AG04450 (cell line): Measurements from ENCODE around the gene VSTM4. TPM values are rescaled to one million over a fixed set of nuclear protein-coding genes. Genes with fewer than 3 reads are reported as not detected.

Source experiments
- CTCF ChIA-PET: fragments of 300-600, 350-600 bp; formaldehyde crosslinking; extraction: SDS; loops from one replicate; lab custom pipeline; 2022; ENCODE audit warnings: antibody characterized with exemption, inconsistent platforms; lab: Charles Lee
- POLR2A ChIA-PET: fragments of 350-600 bp; formaldehyde crosslinking; extraction: SDS; loops from one replicate; lab custom pipeline; 2021; ENCODE audit warnings: antibody characterized with exemption, inconsistent platforms; lab: Yijun Ruan, JAX
- DNase-seq: peaks from one replicate; pipeline ENCODE4 v3.0.0-alpha.2; 2011; ENCODE audit warnings: low read depth, low spot score
- H3K27ac ChIP-seq: one replicate; pipeline ENCODE4 v1.5.1; 2012; ENCODE audit warnings: low read depth, low read length, control low read depth
- H3K27me3 ChIP-seq: one replicate; pipeline ENCODE4 v1.6.0; 2012; ENCODE audit warnings: low read length; ENCODE audit not compliant: control insufficient read depth, insufficient read depth
- H3K4me3 ChIP-seq: 2 replicates; pipeline ENCODE4 v1.5.1; 2011; ENCODE audit warnings: mild to moderate bottlenecking, low read depth, low read length, control low read depth
- H3K9me3 ChIP-seq: 2 replicates; pipeline ENCODE4 v1.5.1; 2012; ENCODE audit warnings: low read length; ENCODE audit not compliant: control insufficient read depth, insufficient read depth
- polyA plus RNA-seq: library from polyadenylated mRNA; depleted of rRNA; stranded (reverse); fragments of >200 nt; gene quantifications from 2 replicates; pipeline ENCODE4 v1.2.3, GENCODE V29; 2011
- TF ChIP-seq, protein P1 (sequence below): IDR thresholded peaks from 2 replicates; pipeline ENCODE4 v1.5.1; 2011; ENCODE audit warnings: low read depth, low read length, control low read depth, inconsistent platforms

The VSTM4 gene
- polyA plus RNA-seq, 1 experiment = 3.6 TPM

DNA sequence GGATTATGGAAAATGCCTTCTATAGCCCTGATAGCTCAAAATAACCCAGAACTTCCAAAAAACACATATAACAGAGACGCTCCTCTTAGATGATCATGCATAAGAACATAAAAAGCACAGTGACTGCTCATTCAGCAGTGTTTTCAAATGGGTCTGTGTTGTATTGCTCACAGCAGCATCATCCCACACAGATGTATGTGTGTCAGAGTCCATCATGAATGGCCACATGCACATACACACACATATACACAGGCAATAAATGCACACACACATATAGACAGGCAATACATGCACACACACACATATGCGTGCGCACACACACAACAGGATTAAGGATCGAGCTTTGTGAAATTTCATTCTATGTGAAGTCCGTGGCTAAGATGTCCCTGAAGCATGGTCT, 46.7 kb upstream of the VSTM4 start:
- POLR2A ChIA-PET = interaction anchor here (1.3 kb wide), 1 partner anchor 18 kb away, joined by 4 read pairs; no protein-coding TSS in a partner anchor
- Histone ChIP-seq H3K27ac (no peak overlapping the region), H3K9me3 (no peaks in the 10 kb centered on the region; the same call in 1 of the 2 replicates), H3K4me3 (no peak overlapping the region), H3K27me3 (no peaks in the 10 kb centered on the region)
- CTCF ChIA-PET = interaction anchor here (0.6 to 5.8 kb wide), 23 partner anchors 10 to 504 kb away, joined by 3 to 34 read pairs (median 5); no protein-coding TSS in a partner anchor
- no peak for DNase-seq
- TF ChIP-seq, protein P1, sequence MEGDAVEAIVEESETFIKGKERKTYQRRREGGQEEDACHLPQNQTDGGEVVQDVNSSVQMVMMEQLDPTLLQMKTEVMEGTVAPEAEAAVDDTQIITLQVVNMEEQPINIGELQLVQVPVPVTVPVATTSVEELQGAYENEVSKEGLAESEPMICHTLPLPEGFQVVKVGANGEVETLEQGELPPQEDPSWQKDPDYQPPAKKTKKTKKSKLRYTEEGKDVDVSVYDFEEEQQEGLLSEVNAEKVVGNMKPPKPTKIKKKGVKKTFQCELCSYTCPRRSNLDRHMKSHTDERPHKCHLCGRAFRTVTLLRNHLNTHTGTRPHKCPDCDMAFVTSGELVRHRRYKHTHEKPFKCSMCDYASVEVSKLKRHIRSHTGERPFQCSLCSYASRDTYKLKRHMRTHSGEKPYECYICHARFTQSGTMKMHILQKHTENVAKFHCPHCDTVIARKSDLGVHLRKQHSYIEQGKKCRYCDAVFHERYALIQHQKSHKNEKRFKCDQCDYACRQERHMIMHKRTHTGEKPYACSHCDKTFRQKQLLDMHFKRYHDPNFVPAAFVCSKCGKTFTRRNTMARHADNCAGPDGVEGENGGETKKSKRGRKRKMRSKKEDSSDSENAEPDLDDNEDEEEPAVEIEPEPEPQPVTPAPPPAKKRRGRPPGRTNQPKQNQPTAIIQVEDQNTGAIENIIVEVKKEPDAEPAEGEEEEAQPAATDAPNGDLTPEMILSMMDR = no peak

DNA sequence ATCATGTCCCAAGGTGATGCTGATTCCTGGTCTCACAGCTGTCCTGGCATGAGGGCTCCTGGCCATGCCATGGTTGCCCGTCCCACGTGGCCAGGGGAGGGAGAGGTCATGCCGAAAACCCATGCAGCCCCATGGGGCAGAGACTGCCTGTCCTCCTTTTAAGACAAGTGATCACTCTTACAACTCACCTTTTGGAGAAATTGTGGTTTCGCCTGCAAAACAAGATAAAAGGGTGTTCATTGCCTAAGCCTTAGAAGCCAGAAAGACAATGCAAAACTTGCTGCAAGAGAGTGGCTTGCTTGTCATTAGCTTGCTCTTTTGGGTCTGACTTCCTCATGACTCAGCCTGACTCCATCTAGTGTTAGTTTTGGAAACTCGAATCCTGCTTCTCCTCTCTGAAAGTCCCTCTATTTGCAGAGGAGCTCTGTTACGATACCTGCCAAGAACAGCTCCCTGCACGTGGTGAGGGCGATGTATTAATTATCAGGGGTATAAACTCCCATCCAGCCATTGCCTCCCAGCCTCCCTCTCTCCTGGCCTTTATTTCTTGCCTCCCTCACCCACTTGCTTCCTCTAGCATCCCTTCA, 46.2 kb upstream of the VSTM4 start:
- no peak overlapping the region for H3K4me3 ChIP-seq
- CTCF ChIA-PET = interaction anchor here (0.6 to 5.8 kb wide), 24 partner anchors 10 to 504 kb away, joined by 3 to 34 read pairs (median 4); no protein-coding TSS in a partner anchor
- TF ChIP-seq, protein P1 = peak; percentile 64
- no peaks in the 10 kb centered on the region for H3K27me3 ChIP-seq
- no peaks in the 10 kb centered on the region; the same call in 1 of the 2 replicates for H3K9me3 ChIP-seq
- no peak overlapping the region for H3K27ac ChIP-seq
- POLR2A ChIA-PET = interaction anchor here (1.3 kb wide), 1 partner anchor 18 kb away, joined by 4 read pairs; no protein-coding TSS in a partner anchor
- no peak for DNase-seq

DNA sequence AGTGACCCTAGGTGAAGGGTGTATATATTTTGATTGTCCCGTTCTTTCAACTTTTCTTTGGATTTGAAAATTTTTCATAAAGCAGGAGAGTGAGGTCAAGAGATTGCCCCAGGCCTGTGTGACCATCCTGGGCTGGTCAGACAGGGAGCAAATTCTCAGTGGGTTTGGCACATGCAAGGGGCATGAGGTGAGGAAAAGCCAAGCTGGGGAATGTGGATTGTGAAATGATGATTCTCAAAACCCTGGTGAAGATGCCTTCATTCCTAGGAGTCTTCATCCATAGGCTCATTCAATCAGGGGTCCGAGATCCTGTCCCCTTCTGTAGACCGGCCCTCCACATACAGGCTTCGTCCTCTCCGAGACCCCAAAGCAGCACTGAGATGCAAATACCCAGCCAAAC, 45.5 kb upstream of the VSTM4 start:
- ChIA-PET CTCF (interaction anchor here (0.8 to 5.8 kb wide), 7 partner anchors 37 to 503 kb away, joined by 3 to 34 read pairs (median 4); no protein-coding TSS in a partner anchor), POLR2A (interaction anchor here (1.3 kb wide), 1 partner anchor 17 kb away, joined by 4 read pairs; no protein-coding TSS in a partner anchor)
- H3K9me3 ChIP-seq = no peaks in the 10 kb centered on the region; the same call in 1 of the 2 replicates
- DNase-seq = no peak
- no peak overlapping the region for H3K27ac ChIP-seq
- no peak overlapping the region for H3K4me3 ChIP-seq
- H3K27me3 ChIP-seq = no peaks in the 10 kb centered on the region
- TF ChIP-seq, protein P1 = no peak

DNA sequence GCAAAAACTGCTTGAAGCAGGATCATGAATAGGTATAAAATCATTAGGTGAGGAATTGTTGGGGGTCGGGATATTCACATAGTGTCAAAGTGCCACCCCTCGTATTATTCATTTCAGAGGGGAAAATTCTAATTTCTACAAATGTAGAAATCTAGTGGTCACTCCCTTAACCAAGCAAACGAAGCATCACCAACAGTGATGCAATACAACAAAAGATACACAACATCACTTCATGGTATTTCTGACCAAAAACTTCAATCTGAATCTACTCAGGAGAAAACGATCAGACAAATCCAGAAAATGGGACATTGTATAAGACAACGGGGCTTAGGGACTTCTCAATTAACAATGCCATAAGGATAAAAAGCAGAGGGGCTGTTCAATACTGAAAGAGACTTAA, 44.8 kb upstream of the VSTM4 start:
- DNase-seq = no peak
- CTCF ChIA-PET = interaction anchor here (5.8 kb wide), 1 partner anchor 502 kb away, joined by 34 read pairs; no protein-coding TSS in a partner anchor
- no peak overlapping the region for H3K27ac ChIP-seq
- TF ChIP-seq, protein P1 = no peak
- no peaks in the 10 kb centered on the region for H3K27me3 ChIP-seq
- no peaks in the 10 kb centered on the region; the same call in 1 of the 2 replicates for H3K9me3 ChIP-seq
- POLR2A ChIA-PET = no interaction called here
- no peak overlapping the region for H3K4me3 ChIP-seq

DNA sequence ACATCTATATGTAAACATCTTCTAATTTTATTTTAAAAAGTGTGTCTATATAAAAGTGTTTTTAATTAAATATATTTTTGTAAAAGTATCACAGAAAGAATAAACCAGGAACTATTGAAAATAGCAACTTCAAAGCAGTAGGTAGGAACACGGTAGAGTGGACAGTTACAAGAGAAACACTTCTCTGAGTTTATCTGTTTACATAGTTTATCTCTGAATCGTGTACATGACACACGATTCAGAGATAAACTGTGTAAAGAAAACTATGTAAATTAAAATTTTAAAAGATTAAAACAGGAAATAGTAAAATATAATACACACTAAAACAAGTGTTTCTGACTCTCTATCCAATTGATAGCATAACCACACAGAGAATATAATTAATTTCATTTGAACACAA, 43.6 kb upstream of the VSTM4 start:
- Histone ChIP-seq H3K4me3 (no peak overlapping the region), H3K27me3 (no peaks in the 10 kb centered on the region), H3K27ac (no peak overlapping the region), H3K9me3 (no peaks in the 10 kb centered on the region; the same call in 1 of the 2 replicates)
- ChIA-PET POLR2A (no interaction called here), CTCF (interaction anchor here (5.8 kb wide), 1 partner anchor 501 kb away, joined by 34 read pairs; no protein-coding TSS in a partner anchor)
- no peak for DNase-seq
- TF ChIP-seq, protein P1 = no peak
